Activated CD4-positive, alpha-beta T cell treated with anti-CD3 and anti-CD28 coated beads, Interleukin-2, amount 10 ng/mL, durations not matched to agents 7 days and 5 days (primary cell): ENCODE data around the gene CTF1. TPM values are rescaled to one million over a fixed set of nuclear protein-coding genes. Genes with fewer than 3 reads are reported as not detected.
"Not testable (repeated sequence)": the region's sequence is repeated elsewhere in the genome, so short reads cannot be mapped to it uniquely, and the experiment has no call there.

Experiments
- CTCF ChIA-PET: fragments of 350-600 bp; sonication (Branson Sonifier 250); formaldehyde crosslinking; loops from one replicate; lab custom pipeline; 2021; ENCODE audit warnings: antibody characterized with exemption; lab: Charles Lee
- POLR2A ChIA-PET: fragments of 350-600 bp; sonication (Branson Sonifier 250); formaldehyde crosslinking; loops from one replicate; lab custom pipeline; 2021; ENCODE audit warnings: antibody characterized with exemption; lab: Charles Lee
- DNase-seq: peaks from one replicate; pipeline ENCODE4 v3.0.0-alpha.2; 2020
- H3K27ac Mint-ChIP-seq: one replicate; pipeline ENCODE4 v1.8.0; 2021; ENCODE audit warnings: mild to moderate bottlenecking, moderate library complexity, mixed read lengths
- H3K27me3 Mint-ChIP-seq: one replicate; pipeline ENCODE4 v1.8.0; 2021; ENCODE audit warnings: mixed read lengths
- H3K36me3 Mint-ChIP-seq: one replicate; pipeline ENCODE4 v1.8.0; 2021; ENCODE audit warnings: low read depth, mixed read lengths
- H3K4me1 Mint-ChIP-seq: one replicate; pipeline ENCODE4 v1.8.0; 2021; ENCODE audit warnings: mixed read lengths
- H3K4me3 Mint-ChIP-seq: one replicate; pipeline ENCODE4 v1.8.0; 2021; ENCODE audit warnings: mild to moderate bottlenecking, moderate library complexity, mixed read lengths
- H3K9me3 Mint-ChIP-seq: one replicate; pipeline ENCODE4 v1.8.0; 2021; ENCODE audit warnings: mixed read lengths
- total RNA-seq, 2 experiments: library from RNA; stranded (reverse); gene quantifications; one replicate each; pipeline ENCODE4 v1.2.3, GENCODE V29; 2021

CTF1 gene
- total RNA-seq, 2 experiments from 2014 or later, result 0.22 to 0.31 TPM

DNA sequence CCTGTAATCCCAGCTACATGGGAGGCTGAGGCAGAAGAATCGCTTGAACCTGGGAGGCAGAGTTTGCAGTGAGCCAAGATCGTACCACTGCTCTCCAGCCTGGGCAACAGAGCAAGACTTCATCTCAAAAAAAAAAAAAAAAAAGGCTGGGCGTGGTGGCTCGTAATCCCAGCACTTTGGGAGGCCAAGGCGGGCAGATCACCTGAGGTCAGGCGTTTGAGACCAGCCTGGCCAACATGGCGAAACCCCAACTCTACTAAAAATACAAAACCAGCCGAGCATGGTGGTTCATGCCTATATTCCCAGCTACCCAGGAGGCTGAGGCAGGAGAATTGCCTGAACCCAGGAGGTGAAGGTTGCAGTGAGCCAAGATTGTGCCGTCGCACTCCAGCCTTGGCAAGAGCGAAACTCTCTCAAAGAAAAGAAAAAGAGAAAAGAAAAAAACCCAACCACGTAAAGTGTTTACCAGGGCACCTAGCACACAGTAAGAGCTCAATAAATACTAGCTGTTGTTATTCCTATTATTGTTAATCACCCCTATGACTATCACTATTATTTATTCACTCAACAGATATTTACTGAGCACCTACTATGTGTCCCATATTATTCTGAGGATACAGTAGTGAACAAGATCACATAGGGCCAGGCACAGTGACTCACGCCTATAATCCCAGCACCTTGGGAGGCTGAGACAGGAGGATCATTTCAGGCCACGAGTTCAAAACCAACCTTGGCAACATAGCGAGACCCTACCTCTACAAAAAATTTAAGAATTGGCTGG is 5.2 kb upstream of the CTF1 start:
- H3K36me3 Mint-ChIP-seq, result peaks cover 20% of the 10 kb centered on the region
- POLR2A ChIA-PET, result not testable (repeated sequence)

DNA sequence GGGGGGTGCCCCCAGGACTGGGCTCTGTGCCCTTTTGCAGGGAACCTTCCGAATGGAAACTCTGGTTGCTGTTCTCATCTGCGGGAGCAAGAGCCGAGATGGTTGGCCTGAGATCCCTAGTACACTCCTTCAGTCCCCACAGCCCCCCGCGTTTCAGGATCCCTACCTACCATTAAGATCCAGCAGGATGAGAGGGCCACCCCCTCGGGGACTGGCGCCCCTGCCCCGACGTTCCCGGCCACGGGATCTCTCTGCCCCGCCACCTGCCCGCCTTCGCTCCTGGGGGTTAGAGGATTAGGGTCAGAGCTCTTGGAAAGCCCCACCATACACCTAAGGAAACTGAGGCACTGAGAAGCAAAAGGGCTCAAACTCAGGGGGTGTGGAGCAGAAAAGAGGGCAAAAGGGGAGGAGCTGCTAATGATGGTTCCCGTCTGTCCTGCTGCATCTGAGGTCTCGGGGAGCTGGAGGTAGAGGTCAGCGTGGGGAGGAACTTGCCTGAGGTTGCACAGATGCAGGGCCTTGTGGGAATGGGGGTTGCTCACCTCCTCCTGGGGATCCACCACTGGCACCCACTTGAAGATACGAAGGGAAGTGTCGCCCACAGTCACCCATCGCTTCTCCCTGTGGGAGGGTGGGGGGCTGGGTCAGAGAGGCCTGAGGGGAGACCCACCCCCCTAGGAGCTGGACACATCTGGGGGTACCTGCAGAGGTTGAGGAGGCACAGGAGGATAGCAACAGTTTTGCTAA is 3.6 kb upstream of the CTF1 start:
- no peaks in the 10 kb centered on the region for H3K9me3 Mint-ChIP-seq
- peaks cover 20% of the 10 kb centered on the region for H3K36me3 Mint-ChIP-seq
- ChIA-PET CTCF (interaction anchor here (0.6 to 4.7 kb wide), 4 partner anchors 9 to 93 kb away, joined by 3 to 29 read pairs (median 12); no protein-coding TSS in a partner anchor), POLR2A (no interaction called here)
- H3K27ac Mint-ChIP-seq, result peak overlapping the region; percentile 90
- H3K4me1 Mint-ChIP-seq, result peaks cover 52% of the 10 kb centered on the region
- DNase-seq, result no peak
- H3K4me3 Mint-ChIP-seq, result peak overlapping the region; percentile 81
- H3K27me3 Mint-ChIP-seq, result no peaks in the 10 kb centered on the region

More for the DNA sequence above, 5.2 kb upstream of the CTF1 start:
- H3K9me3 Mint-ChIP-seq, H3K4me3 Mint-ChIP-seq, DNase-seq, H3K27me3 Mint-ChIP-seq: not testable (repeated sequence)
- CTCF ChIA-PET, result interaction anchor here (1.2 to 4.7 kb wide), 3 partner anchors 10 to 88 kb away, joined by 3 to 29 read pairs (median 21); no protein-coding TSS in a partner anchor
- peak overlapping the region; percentile 22 for H3K27ac Mint-ChIP-seq
- H3K4me1 Mint-ChIP-seq, result peaks cover 38% of the 10 kb centered on the region

DNA sequence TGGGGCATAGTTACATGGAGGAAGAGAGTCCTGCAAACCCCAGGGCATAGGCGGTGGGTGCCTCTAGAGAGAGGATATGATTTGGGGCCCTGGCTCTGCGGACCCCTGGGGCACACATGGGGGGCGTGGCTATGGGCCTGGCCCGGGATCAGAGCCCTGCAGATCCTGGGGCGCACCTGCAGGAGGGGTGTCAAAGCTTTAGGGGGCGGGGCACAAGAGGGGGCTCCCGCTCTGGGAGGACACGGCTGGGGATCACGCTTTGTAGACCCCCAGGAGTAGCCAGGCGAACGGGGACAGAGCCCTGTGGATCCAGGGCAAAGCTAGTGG is 3.0 kb upstream of the CTF1 start:
- H3K4me1 Mint-ChIP-seq, result peaks cover 52% of the 10 kb centered on the region
- DNase-seq, result no peak

DNA sequence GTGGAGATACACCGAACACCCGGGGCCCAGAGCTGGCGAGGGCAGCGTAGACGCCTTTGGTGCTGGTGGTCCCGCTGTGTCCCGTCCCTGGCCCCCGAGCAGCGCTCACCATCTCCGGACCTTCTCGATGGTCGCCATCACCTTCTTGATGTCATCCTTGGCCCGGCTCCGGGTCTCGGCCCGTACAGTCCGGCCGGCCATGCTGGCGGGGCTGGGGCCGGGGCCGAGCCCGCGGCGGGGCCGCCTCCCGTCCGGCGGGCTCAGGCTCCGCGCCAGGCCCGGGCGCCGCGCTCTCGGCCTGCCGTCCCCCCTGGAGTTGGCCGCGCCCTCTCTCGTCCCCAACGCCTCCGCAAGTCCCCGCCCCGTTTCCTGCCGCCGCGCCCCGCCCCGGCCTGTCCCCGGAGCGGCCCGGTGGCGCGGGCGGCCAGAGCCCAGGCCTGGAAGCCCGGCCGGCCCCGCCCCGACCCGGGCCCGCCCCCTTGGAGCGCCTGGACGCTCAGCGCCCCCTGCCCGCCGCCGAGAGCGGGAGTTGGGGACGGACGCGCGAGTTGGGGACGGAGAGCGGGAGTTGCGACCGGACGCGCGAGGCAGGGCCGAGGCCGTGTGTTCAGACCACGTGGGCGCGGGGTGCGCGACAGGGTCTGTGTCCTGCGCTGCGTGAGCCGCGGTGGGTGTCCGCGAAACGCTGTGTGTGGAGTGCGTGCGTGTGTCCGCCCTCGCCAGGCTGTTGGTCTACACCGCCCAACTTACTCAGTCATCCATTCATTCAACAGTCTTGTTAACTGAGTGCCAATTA is 2.5 kb upstream of the CTF1 start, which contains the start of gene BCL7C:
BCL7C (minus strand) TSS at position 334 of the 796 bp plus-strand sequence; CDS start at position 201, 133 bp downstream.
- peaks cover 52% of the 10 kb centered on the region for H3K4me1 Mint-ChIP-seq

More for the DNA sequence above, 3.0 kb upstream of the CTF1 start:
- ChIA-PET CTCF (interaction anchor here (0.6 to 4.7 kb wide), 3 partner anchors 8 to 93 kb away, joined by 3 to 29 read pairs (median 21); no protein-coding TSS in a partner anchor), POLR2A (no interaction called here)
- H3K4me3 Mint-ChIP-seq, result peak overlapping the region; percentile 81
- H3K27me3 Mint-ChIP-seq, result no peaks in the 10 kb centered on the region
- H3K27ac Mint-ChIP-seq, result peak overlapping the region; percentile 90
- H3K9me3 Mint-ChIP-seq, result no peaks in the 10 kb centered on the region
- peaks cover 20% of the 10 kb centered on the region for H3K36me3 Mint-ChIP-seq

DNA sequence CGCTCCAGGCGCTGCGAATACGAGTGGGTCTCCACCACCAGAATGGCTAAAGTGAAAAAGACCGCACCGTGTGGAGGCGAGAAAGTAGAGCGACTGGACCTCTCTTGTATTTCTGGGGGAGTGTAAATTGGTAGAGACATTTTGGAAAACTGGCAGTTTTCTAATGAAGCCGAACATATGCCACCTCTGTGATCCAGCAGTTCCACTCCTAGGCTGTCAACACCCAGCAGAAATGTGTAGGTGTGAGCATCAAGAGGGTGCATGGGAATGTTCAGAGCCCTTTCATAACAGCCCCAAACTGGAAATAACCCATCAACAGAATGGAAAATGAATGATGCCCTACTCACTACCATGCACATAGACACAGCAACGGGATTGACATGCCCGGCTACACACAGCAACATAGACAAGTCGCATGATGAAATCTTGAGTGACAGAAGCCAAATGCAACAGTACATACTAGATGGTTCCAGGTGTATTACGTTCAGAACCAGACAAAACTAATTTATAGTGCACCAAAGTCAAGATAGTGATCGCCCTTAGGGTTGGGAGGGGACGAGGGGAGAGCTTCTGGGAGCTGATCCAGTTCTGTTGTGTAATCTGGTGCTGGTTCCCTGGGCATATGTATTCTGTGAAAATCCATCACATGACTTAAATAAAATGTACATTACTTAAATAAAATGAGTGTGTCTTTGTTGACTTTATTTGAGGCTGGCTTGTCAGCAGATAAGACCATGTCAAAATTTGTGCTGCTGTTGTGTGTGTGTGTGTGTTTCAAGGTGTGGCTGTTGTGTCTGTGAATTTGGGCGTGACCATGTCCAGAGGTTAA is 1.7 kb upstream of the CTF1 start:
- Mint-ChIP-seq H3K27ac (peak overlapping the region; percentile 88), H3K36me3 (peaks cover 14% of the 10 kb centered on the region), H3K9me3 (no peaks in the 10 kb centered on the region), H3K4me1 (peaks cover 55% of the 10 kb centered on the region), H3K4me3 (peak overlapping the region; percentile 74), H3K27me3 (no peaks in the 10 kb centered on the region)
- DNase-seq, result no peak
- ChIA-PET CTCF (no interaction called here), POLR2A (no interaction called here)

More for the DNA sequence above, 2.5 kb upstream of the CTF1 start, which contains the start of gene BCL7C:
- H3K27me3 Mint-ChIP-seq, result no peaks in the 10 kb centered on the region
- peak; percentile 83 for DNase-seq
- POLR2A ChIA-PET, result no interaction called here
- peak within 1 kb of the TSS; percentile 90 for H3K27ac Mint-ChIP-seq
- H3K4me3 Mint-ChIP-seq, result peak within 1 kb of the TSS; percentile 81
- H3K9me3 Mint-ChIP-seq, result no peaks in the 10 kb centered on the region
- CTCF ChIA-PET, result interaction anchor here (0.6 to 4.7 kb wide), 3 partner anchors 8 to 92 kb away, joined by 3 to 29 read pairs (median 21); no protein-coding TSS in a partner anchor
- H3K36me3 Mint-ChIP-seq, result peaks cover 15% of the 10 kb centered on the region

DNA sequence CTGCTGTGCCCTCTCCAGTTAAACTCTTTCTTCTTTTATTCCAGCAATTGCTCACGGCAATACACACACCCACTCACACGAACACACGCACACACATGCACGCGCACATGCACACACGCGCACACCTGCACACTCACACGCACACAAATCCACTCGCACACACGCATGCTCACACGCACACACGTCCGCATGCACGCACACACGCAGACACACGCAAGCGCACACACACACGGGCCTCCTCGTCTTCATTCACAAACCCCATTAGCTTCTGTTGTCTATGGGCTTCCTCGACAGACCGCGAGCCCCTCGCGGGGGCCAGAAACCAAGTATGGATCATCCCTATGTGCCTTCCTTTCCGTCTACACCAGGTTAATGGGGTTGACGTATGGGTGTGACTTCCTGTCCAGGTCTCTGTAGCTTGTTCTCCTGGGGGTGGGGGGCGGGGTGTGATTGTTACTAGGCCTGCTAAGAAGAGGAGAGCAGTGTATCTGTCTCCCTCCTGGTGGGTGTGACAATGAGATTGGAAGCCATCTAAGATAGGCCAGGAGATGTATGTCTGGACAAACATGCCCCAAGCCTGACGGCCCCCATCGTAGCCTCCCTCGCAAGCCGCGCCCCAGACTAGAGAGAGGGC is 670 bp upstream of the CTF1 start:
- CTCF ChIA-PET, result interaction anchor here (0.6 kb wide), 1 partner anchor 711 kb away, joined by 4 read pairs; no protein-coding TSS in a partner anchor
- Mint-ChIP-seq H3K4me3 (no peak overlapping the region), H3K27ac (peak overlapping the region; percentile 70), H3K4me1 (peaks cover 61% of the 10 kb centered on the region), H3K36me3 (peaks cover 9% of the 10 kb centered on the region), H3K27me3 (no peaks in the 10 kb centered on the region), H3K9me3 (no peaks in the 10 kb centered on the region)
- no peak for DNase-seq
- POLR2A ChIA-PET, result no interaction called here

DNA sequence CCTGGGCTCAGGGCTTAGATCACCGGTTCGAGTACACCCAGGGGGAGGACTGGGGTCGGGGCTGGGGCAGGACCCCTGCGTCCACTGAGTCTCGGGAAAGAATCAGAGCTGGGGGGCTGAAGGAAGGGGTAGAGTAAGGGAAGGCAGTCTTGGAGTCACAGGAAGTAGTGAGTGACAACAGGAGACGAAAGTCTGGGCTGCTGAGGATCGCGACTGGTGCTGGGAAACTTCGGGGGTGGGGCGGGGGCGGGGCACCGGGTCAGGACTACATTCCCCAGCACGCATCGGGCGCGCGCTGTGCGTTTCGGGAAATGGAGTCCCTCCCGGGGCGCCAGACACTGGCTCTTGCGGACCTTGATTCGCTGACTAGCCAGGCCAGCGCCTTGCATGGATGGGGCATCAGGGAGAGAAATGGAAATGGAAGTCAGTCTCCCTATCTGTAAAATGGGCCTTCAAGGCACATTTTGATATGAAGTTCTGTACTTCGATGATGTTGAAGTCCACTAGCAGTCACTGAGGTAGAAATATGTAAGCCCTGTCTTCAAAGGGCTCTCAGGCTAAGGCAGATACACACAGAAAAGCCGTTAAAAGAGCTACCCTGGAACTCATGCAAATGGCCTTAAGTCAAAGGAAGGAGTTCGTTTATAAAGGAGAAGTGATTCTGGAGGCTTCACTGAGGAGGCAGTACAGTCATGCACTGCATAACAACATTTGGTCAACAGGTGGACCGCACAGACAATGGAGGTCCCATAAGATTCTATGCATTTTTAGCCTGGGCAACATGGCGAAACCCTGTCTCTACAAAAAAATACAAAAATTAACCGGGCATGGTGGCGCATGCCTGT is 697 bp downstream of the CTF1 start:
- peaks cover 4% of the 10 kb centered on the region for H3K36me3 Mint-ChIP-seq
- H3K9me3 Mint-ChIP-seq, result no peaks in the 10 kb centered on the region
- H3K4me1 Mint-ChIP-seq, result peaks cover 67% of the 10 kb centered on the region
- CTCF ChIA-PET, result interaction anchor here (1.4 to 2.1 kb wide), 2 partner anchors 24 to 52 kb away, joined by 3 to 6 read pairs; no protein-coding TSS in a partner anchor
- peak overlapping the region; percentile 86 for H3K27ac Mint-ChIP-seq
- H3K4me3 Mint-ChIP-seq, result peak overlapping the region; percentile 51
- DNase-seq, result peak; percentile 83
- POLR2A ChIA-PET, result no interaction called here
- no peaks in the 10 kb centered on the region for H3K27me3 Mint-ChIP-seq

DNA sequence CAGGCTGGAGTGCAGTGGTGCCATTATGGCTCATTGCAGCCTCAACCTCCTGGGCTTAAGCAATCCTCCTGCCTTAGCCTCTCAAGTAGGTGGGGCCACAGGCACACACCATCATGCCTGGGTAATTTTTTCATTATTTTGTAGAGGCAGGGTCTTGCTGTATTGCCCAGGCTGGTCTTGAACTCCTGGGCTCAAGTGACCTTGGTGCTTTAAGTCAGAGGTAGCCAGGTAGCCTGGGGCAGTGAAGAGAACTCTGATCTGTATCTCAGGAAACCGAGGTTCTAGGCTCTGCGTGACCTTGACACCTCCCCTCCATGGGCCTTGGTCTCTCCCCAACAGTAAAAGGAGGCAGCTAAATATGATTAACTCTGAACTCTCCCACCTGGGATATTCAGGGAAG is 3.4 kb downstream of the CTF1 start:
- CTCF ChIA-PET, result interaction anchor here (1.1 to 4.0 kb wide), 4 partner anchors 30 to 60 kb away, joined by 3 to 46 read pairs (median 4); no protein-coding TSS in a partner anchor
- Mint-ChIP-seq H3K27me3 (no peaks in the 10 kb centered on the region), H3K4me1 (peaks cover 70% of the 10 kb centered on the region), H3K9me3 (peaks cover 3% of the 10 kb centered on the region), H3K27ac (no peak overlapping the region), H3K4me3 (no peak overlapping the region), H3K36me3 (peaks cover 6% of the 10 kb centered on the region)
- no peak for DNase-seq
- POLR2A ChIA-PET, result no interaction called here

DNA sequence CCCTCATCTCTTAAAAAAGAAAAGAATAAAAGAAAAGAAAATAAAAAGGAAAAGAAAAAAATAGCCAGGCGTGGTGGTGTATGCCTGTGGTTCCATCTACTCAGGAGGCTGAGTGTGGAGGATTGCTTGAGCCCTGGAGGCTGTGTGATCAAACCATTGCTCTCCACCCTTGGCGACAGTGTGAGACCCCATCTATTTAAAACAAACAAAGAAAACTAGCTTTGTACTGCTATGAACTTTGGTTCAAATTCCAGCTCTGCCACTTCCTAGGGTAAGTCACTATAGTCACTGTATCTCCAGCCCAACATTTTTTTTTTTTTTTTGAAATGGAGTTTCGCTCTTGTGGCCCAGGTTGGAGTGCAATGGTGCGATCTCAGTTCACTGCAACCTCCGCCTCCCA is 4.2 kb downstream of the CTF1 start:
- peaks cover 3% of the 10 kb centered on the region for H3K9me3 Mint-ChIP-seq
- POLR2A ChIA-PET, result interaction anchor here (0.6 to 2.6 kb wide), 2 partner anchors 26 to 196 kb away, joined by 7 to 11 read pairs; no protein-coding TSS in a partner anchor
- peaks cover 6% of the 10 kb centered on the region for H3K36me3 Mint-ChIP-seq
- no peaks in the 10 kb centered on the region for H3K27me3 Mint-ChIP-seq
- H3K4me1 Mint-ChIP-seq, result peaks cover 64% of the 10 kb centered on the region
- DNase-seq, result no peak
- H3K4me3 Mint-ChIP-seq, result no peak overlapping the region
- peak overlapping the region; percentile 54 for H3K27ac Mint-ChIP-seq
- CTCF ChIA-PET, result interaction anchor here (0.6 to 4.0 kb wide), 18 partner anchors 8 to 61 kb away, joined by 3 to 46 read pairs (median 6); no protein-coding TSS in a partner anchor
